Occipital lobe (tissue), 3 donors: ENCODE results near the gene PPP2R2B. TPM values are rescaled to one million over a fixed set of nuclear protein-coding genes. Genes with fewer than 3 reads are reported as not detected.
"Not testable (repeated sequence)": the region's sequence is repeated elsewhere in the genome, so short reads cannot be mapped to it uniquely, and the experiment has no call there.

Experiments used
- DNase-seq: peaks from one replicate; lab custom pipeline; 2025; lab: John Stamatoyannopoulos, UW
- small RNA-seq: library from RNA; depleted of rRNA; stranded (forward); fragments of <200 nt; gene quantifications from one replicate; pipeline ENCODE3, GENCODE V24; 2014
- total RNA-seq: library from RNA; depleted of rRNA; stranded (reverse); fragments of >200 nt; gene quantifications from one replicate; pipeline ENCODE4 v1.2.3, GENCODE V29; 2014

The PPP2R2B gene
- total RNA-seq, 1 donor from 2014 or later: 141 TPM

DNA sequence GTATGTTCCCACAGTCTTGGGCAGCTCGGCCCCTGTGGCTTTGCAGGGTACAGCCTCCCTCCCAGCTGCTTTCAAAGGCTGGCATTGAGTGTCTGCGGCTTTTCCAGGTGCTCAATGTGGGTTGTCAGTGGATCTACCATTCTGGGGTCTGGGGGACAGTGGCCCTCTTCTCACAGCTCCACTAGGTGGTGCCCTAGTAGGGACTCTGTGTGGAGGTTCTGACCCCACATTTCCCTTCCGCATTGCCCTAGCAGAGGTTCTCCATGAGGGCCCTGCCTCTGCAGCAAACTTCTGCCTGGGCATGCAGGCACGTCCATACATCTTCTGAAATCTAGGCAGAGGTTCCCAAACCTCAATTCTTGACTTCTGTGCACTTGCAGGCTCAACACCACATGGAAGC is 321.7 kb downstream of the PPP2R2B start:
- DNase-seq: not testable (repeated sequence)

DNA sequence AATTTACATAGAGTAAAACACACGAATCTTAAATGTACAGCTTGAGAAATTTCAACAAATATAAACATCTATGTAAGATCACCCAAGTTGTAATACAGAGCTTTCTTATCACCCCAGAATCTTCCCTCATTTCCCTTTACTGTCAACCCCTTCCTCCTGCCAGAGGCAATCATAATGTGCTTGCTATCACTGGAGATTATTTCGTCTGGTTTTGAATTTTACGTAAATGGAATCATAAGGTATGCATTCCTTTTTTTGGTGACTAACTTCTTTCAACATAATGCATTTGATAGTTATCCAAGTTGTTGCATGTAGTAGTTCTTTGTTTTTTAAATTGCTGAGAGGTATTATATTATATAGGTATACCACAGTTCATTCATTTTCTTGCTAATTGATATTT is 325.1 kb downstream of the PPP2R2B start:
- no peak for DNase-seq

GRCh38 chr5:146549615-146550014 is 328.9 kb downstream of the PPP2R2B start:
- DNase-seq: no peak

DNA sequence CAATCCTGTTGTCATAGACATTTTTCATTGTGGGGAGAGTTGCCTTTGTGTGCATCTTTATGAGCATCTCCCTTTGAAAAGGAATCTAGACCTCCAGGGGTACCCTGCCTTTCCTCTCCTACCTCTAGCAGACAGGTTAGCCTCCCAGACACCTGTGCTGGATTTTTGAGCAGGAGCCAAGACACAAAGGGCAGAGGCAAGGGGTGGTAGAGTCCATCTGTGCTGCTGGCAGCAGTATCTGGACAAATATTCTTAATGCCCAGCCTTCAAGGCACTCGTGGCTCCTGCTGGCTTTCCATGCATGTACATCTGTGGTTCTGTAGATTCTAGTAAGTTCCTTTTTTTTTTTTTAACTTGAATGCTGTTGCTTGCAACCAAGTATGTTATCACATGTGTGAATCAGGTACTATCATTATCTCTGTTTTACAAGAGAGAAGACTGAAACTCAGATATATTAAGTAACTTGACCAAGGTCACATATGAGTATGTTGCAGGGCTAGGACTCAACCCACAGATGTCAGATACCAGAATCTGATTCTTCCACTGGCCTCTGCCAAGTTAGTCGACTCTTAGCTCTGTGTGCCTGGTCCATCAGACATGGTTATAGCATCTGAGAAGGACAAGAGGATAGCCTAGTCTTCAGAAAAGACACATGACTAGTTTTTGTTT is 329.6 kb downstream of the PPP2R2B start:
- DNase-seq: no peak

GRCh38 chr5:146544232-146544631 is 334.3 kb downstream of the PPP2R2B start:
- DNase-seq: no peak

DNA sequence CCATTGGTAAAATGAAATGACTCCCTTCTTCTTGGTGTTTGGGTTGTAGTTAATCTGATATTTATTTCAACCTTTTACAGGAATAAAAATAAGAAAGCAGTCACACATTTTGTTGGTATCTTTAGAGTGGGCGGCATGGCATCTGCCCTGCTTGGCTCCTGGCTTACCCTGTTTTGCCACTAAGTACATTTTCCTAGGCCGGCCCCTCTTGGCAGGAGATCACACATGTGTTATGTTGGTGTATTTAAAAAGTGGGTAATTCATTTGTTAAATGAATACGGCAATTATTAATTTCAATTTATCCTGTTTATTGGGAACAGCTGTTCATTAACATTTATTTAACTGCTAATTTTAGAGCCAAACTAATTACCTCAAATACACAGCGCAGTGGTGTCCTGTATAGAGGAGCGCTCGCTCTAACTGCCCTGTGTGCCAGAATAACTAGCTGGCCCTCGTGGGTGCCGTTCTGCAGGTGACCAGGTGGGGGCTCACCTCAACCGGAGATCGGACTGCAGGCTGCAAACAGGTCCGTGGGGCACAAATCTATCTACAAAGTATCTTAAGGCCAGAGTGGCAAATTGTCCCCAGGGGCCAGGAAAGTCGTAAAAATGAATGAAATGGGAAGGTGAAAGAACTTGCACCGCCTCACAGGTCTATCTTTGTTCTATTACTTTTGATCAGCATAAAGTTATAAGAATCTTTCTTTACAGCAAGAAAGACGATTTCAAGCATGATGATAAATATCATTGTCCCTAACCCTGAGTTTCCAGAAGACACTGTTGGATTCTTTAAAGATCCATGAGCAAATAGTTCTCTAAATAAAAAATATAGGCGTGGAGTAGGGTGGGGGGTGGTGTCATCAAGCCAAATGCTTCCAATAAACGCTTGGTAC is 336.4 kb downstream of the PPP2R2B start:
- DNase-seq: peak; percentile 74

GRCh38 chr5:146540414-146540813 is 338.1 kb downstream of the PPP2R2B start:
- no peak for DNase-seq

- no peak for DNase-seq
Observed at GRCh38 chr5:146539973-146540372, 338.6 kb downstream of the PPP2R2B start.

- no peak for DNase-seq
Observed at GRCh38 chr5:146538432-146538831, 340.1 kb downstream of the PPP2R2B start.

- DNase-seq: no peak
Observed at GRCh38 chr5:146533882-146534281, 344.7 kb downstream of the PPP2R2B start.

DNA sequence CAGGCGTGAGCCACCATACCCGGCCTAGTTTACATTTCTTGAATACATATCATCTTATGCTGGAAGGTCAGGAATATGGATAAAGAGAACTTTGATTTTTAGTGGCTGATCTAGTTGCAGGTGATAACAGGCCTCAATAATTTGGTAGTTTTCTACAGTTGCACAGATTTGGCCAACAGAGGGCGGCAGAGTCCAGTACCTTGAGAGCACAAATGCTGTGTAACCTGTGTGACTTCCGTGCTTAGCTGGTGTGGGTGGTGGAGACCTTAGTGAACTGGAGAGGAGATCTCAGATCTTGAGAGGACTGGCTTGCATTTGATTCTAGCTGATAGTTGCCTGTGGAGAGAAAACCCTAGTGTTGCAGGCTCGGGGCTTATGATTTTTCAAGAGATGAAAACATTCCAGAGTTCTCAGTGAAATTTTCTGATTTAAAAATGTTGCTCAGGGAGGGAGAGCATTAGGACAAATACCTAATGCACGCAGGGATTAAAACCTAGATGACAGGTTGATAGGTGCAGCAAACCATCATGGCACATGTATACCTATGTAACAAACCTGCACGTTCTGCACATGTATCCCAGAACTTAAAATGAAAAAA is 345.2 kb downstream of the PPP2R2B start:
- DNase-seq: peak; percentile 8

Small RNA genes lying within 50 kb of the gene (small RNA-seq; reads per million reads assigned to genes)
- 0.55 reads per million, percentile 54 among the genes with 10 or more reads in this experiment for gene RN7SL791P
